Measurements from ENCODE around the gene GHITM.
"Not testable (repeated sequence)": the region's sequence is repeated elsewhere in the genome, so short reads cannot be mapped to it uniquely, and the experiment has no call there.

Gene GHITM

GRCh38 chr10:84176836-84177474 lies 37.6 kb downstream of the GHITM start:
- no peak for DNase-seq (ENCODE audit: low spot score)

- no peak for DNase-seq (ENCODE audit: low spot score)
These were observed 38.3 kb downstream of the GHITM start for GRCh38 chr10:84177541-84178141.

GRCh38 chr10:84178160-84178609 lies 38.9 kb downstream of the GHITM start:
- DNase-seq (ENCODE audit: low spot score): no peak

GRCh38 chr10:84179059-84179710 lies 39.9 kb downstream of the GHITM start:
- DNase-seq (ENCODE audit: low spot score): no peak

- not testable (repeated sequence) for DNase-seq (ENCODE audit: low spot score)
These were observed 41.1 kb downstream of the GHITM start for GRCh38 chr10:84180386-84180785.

- no peak for DNase-seq (ENCODE audit: low spot score)
These were observed 42.3 kb downstream of the GHITM start for GRCh38 chr10:84181631-84182030.

- DNase-seq (ENCODE audit: low spot score): no peak
These were observed 45.2 kb downstream of the GHITM start for GRCh38 chr10:84184517-84184916.

GRCh38 chr10:84185526-84186175 lies 46.3 kb downstream of the GHITM start:
- no peak for DNase-seq (ENCODE audit: low spot score)

GRCh38 chr10:84188815-84189214 lies 49.5 kb downstream of the GHITM start:
- DNase-seq (ENCODE audit: low spot score): no peak

- DNase-seq (ENCODE audit: low spot score): no peak
These were observed 51.3 kb downstream of the GHITM start for GRCh38 chr10:84190621-84191020.

- no peak for DNase-seq (ENCODE audit: low spot score)
These were observed 51.8 kb downstream of the GHITM start for GRCh38 chr10:84191106-84191505.

- no peak for DNase-seq (ENCODE audit: low spot score)
These were observed 54.0 kb downstream of the GHITM start for GRCh38 chr10:84193327-84193726.

- DNase-seq (ENCODE audit: low spot score): no peak
These were observed 54.6 kb downstream of the GHITM start for GRCh38 chr10:84193846-84194423.

GRCh38 chr10:84194424-84195043 lies 55.2 kb downstream of the GHITM start, which contains the start of gene CDHR1:
Gene CDHR1, plus strand, starts transcription at chr10:84194537. Its CDS starts 224 bp downstream, at chr10:84194761.
- DNase-seq (ENCODE audit: low spot score): no peak

- no peak for DNase-seq (ENCODE audit: low spot score)
These were observed 55.9 kb downstream of the GHITM start for GRCh38 chr10:84195044-84195830.

GRCh38 chr10:84196083-84196482 lies 56.8 kb downstream of the GHITM start:
- no peak for DNase-seq (ENCODE audit: low spot score)

GRCh38 chr10:84196941-84197340 lies 57.6 kb downstream of the GHITM start:
- DNase-seq (ENCODE audit: low spot score): no peak

GRCh38 chr10:84197643-84198042 lies 58.3 kb downstream of the GHITM start:
- no peak for DNase-seq (ENCODE audit: low spot score)

GRCh38 chr10:84198206-84198915 lies 59.1 kb downstream of the GHITM start:
- no peak for DNase-seq (ENCODE audit: low spot score)

GRCh38 chr10:84200537-84201243 lies 61.4 kb downstream of the GHITM start:
- no peak for DNase-seq (ENCODE audit: low spot score)

All from left forelimb (tissue), 1 donor.